ENCODE data around the gene TAF12.
"Not testable (repeated sequence)": the region's sequence is repeated elsewhere in the genome, so short reads cannot be mapped to it uniquely, and the experiment has no call there.

GRCh38 chr1:28691627-28692026 is 48.8 kb upstream of the TAF12 start:
- TF ChIP-seq, protein P1, sequence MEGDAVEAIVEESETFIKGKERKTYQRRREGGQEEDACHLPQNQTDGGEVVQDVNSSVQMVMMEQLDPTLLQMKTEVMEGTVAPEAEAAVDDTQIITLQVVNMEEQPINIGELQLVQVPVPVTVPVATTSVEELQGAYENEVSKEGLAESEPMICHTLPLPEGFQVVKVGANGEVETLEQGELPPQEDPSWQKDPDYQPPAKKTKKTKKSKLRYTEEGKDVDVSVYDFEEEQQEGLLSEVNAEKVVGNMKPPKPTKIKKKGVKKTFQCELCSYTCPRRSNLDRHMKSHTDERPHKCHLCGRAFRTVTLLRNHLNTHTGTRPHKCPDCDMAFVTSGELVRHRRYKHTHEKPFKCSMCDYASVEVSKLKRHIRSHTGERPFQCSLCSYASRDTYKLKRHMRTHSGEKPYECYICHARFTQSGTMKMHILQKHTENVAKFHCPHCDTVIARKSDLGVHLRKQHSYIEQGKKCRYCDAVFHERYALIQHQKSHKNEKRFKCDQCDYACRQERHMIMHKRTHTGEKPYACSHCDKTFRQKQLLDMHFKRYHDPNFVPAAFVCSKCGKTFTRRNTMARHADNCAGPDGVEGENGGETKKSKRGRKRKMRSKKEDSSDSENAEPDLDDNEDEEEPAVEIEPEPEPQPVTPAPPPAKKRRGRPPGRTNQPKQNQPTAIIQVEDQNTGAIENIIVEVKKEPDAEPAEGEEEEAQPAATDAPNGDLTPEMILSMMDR (IDR thresholded peaks at IDR 0.05), result not testable (repeated sequence)
- not testable (repeated sequence) for TF ChIP-seq POLR2AphosphoS5 (IDR thresholded peaks at IDR 0.05); EP300 (IDR thresholded peaks at IDR 0.05; ENCODE audit: low read depth); POLR2A (IDR thresholded peaks at IDR 0.05)

All from transverse colon (tissue), 4 donors.